KMS-11 (cell line): ENCODE results near the gene PLPP3.

Experiments
- H2AFZ ChIP-seq: fragments of 200-600 bp; sonication (generic); 2 replicates; pipeline ENCODE4 v1.6.1; 2016; ENCODE audit warnings: antibody characterized with exemption, mixed run types, low read depth
- H3K27ac ChIP-seq: fragments of 200-600 bp; sonication (generic); 2 replicates; pipeline ENCODE4 v1.6.1; 2016; ENCODE audit warnings: mild to moderate bottlenecking, mixed run types
- H3K27me3 ChIP-seq: fragments of 200-600 bp; sonication (generic); 2 replicates; pipeline ENCODE4 v1.6.1; 2017; ENCODE audit warnings: mild to moderate bottlenecking, low read depth, mixed run types, moderate library complexity; ENCODE audit not compliant: insufficient read depth
- H3K36me3 ChIP-seq: fragments of 200-600 bp; sonication (generic); 2 replicates; pipeline ENCODE4 v1.6.1; 2017; ENCODE audit warnings: mild to moderate bottlenecking, mixed run types; ENCODE audit not compliant: insufficient read depth
- H3K4me1 ChIP-seq: fragments of 200-600 bp; sonication (generic); 2 replicates; pipeline ENCODE4 v1.6.1; 2016; ENCODE audit warnings: mild to moderate bottlenecking, low read depth, mixed run types; ENCODE audit not compliant: poor library complexity, severe bottlenecking
- H3K4me2 ChIP-seq: fragments of 200-600 bp; sonication (generic); 2 replicates; pipeline ENCODE4 v1.7.0; 2016; ENCODE audit warnings: mild to moderate bottlenecking, mixed run types
- H3K4me3 ChIP-seq: fragments of 200-600 bp; sonication (generic); IDR thresholded peaks from 2 replicates; pipeline ENCODE4 v1.6.1; 2017; ENCODE audit warnings: low read depth, low read length, mixed read lengths; ENCODE audit not compliant: insufficient read depth
- H3K79me2 ChIP-seq: fragments of 200-600 bp; sonication (generic); 2 replicates; pipeline ENCODE4 v1.6.1; 2016; ENCODE audit warnings: low read depth, mixed run types; ENCODE audit not compliant: insufficient read depth
- H3K9ac ChIP-seq: fragments of 200-600 bp; sonication (generic); 2 replicates; pipeline ENCODE4 v1.6.1; 2016; ENCODE audit warnings: mild to moderate bottlenecking, mixed run types
- H4K20me1 ChIP-seq: fragments of 200-600 bp; sonication (generic); 2 replicates; pipeline ENCODE4 v1.6.1; 2016; ENCODE audit warnings: mild to moderate bottlenecking, mixed run types; ENCODE audit not compliant: insufficient read depth
- CTCF ChIP-seq: fragments of 200-600 bp; sonication (generic); conservative IDR thresholded peaks from 2 replicates; pipeline ENCODE4 v1.6.1; 2017; ENCODE audit warnings: low read depth, mild to moderate bottlenecking, antibody characterized with exemption, low read length, moderate library complexity, mixed read lengths

Gene PLPP3

DNA sequence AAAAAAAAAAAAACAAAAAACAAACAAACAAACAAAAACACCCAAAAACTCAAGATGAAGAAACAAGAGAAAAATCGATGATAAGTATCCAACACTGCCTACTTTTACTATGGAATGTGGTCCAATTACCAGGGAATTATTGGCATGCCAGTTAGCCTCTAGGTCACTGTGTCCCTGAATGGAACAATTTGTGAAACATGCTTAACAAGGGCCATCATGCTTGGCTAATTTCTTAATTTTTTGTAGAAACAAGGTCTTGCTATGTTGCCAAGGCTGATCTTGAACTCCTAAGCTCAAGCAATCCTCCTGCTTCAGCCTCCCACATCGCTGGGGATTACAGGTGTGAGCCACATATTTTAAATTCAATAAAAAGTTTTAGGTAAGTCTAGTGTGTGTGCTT, 23.9 kb downstream of the PLPP3 start:
- no peaks in the 10 kb centered on the region for H3K27me3 ChIP-seq
- H3K79me2 ChIP-seq = no peaks in the 10 kb centered on the region
- no peaks in the 10 kb centered on the region for H3K36me3 ChIP-seq
- H3K27ac ChIP-seq = no peak overlapping the region
- H4K20me1 ChIP-seq = no peaks in the 10 kb centered on the region
- no peak for TF ChIP-seq CTCF
- H3K9ac ChIP-seq = no peak overlapping the region
- no peaks in the 10 kb centered on the region for H3K4me1 ChIP-seq
- H2AFZ ChIP-seq = no peak overlapping the region
- no peak overlapping the region for H3K4me3 ChIP-seq
- no peak overlapping the region for H3K4me2 ChIP-seq

GRCh38 chr1:56553046-56553445, 26.3 kb downstream of the PLPP3 start:
- H3K27me3 ChIP-seq = no peaks in the 10 kb centered on the region
- no peak for TF ChIP-seq CTCF
- H3K9ac ChIP-seq = no peak overlapping the region
- H3K27ac ChIP-seq = no peak overlapping the region
- H3K4me2 ChIP-seq = no peak overlapping the region
- no peaks in the 10 kb centered on the region for H3K79me2 ChIP-seq
- no peaks in the 10 kb centered on the region for H3K4me1 ChIP-seq
- no peaks in the 10 kb centered on the region for H3K36me3 ChIP-seq
- no peak overlapping the region for H2AFZ ChIP-seq
- no peak overlapping the region for H3K4me3 ChIP-seq
- no peaks in the 10 kb centered on the region for H4K20me1 ChIP-seq

DNA sequence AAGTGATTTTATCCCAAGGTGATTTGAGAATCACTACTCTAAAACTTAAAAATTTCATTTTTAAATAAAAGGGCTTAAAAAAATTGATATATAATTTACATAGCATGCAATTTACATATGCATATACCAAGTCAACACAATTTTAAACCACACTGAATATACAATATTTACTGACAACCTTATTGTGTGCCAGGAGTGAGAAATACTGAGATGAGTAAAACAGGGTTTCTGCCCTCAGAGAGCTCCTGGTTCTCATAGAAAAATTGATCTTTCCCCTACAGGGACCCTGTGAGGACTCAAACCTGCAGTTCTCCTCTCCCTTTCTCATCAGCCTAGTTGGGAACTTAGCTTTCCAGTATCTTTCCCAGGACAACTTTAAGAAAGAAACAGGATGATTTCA, 27.0 kb downstream of the PLPP3 start:
- no peaks in the 10 kb centered on the region for H3K36me3 ChIP-seq
- no peaks in the 10 kb centered on the region for H3K4me1 ChIP-seq
- H3K27ac ChIP-seq = no peak overlapping the region
- no peaks in the 10 kb centered on the region for H3K79me2 ChIP-seq
- no peak overlapping the region for H3K4me2 ChIP-seq
- no peaks in the 10 kb centered on the region for H3K27me3 ChIP-seq
- H3K9ac ChIP-seq = no peak overlapping the region
- no peaks in the 10 kb centered on the region for H4K20me1 ChIP-seq
- TF ChIP-seq CTCF = no peak
- H3K4me3 ChIP-seq = no peak overlapping the region
- H2AFZ ChIP-seq = no peak overlapping the region

DNA sequence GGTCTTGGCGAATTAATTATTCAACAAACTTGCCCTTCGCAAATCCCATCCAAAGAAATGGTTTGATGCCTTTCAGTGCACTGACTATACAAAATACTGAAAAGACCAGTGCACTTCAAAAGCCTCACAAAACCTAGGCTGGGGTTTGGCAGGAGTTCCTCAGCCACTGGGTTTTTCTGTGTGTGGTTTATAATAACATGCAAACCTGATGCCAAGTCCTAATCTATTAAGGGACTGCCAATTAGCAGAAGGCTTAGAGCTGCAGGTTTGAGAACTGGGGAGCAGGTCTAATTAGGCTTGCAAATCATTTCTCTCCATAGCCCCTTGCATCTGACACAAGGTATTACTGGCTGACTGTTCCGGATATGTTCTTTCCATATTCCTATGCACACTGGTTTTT, 27.7 kb downstream of the PLPP3 start:
- no peak overlapping the region for H3K9ac ChIP-seq
- H3K36me3 ChIP-seq = no peaks in the 10 kb centered on the region
- no peak for TF ChIP-seq CTCF
- no peak overlapping the region for H3K4me2 ChIP-seq
- H3K4me1 ChIP-seq = no peaks in the 10 kb centered on the region
- no peaks in the 10 kb centered on the region for H3K79me2 ChIP-seq
- no peak overlapping the region for H3K27ac ChIP-seq
- no peak overlapping the region for H2AFZ ChIP-seq
- no peaks in the 10 kb centered on the region for H3K27me3 ChIP-seq
- no peak overlapping the region for H3K4me3 ChIP-seq
- no peaks in the 10 kb centered on the region for H4K20me1 ChIP-seq

DNA sequence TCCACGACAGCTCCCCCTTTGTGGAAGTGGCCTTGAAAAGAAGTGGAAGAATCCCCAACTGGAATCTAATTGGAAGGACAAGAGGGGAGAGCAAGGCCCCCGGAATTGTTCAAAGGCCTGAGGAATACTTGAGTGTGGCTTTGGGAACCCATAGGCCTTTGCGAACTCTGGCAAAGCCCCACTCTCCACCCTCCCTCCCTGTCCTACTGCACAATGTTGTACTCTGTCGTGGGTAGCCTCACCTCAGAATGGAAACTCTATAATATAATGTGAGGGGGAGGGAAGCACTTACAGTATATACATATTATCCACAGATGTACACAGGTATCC, 28.5 kb downstream of the PLPP3 start:
- H3K4me2 ChIP-seq = no peak overlapping the region
- no peak for TF ChIP-seq CTCF
- no peaks in the 10 kb centered on the region for H3K36me3 ChIP-seq
- no peaks in the 10 kb centered on the region for H3K4me1 ChIP-seq
- no peak overlapping the region for H2AFZ ChIP-seq
- H3K4me3 ChIP-seq = no peak overlapping the region
- H3K9ac ChIP-seq = no peak overlapping the region
- H3K27ac ChIP-seq = no peak overlapping the region
- no peaks in the 10 kb centered on the region for H3K27me3 ChIP-seq
- H3K79me2 ChIP-seq = no peaks in the 10 kb centered on the region
- no peaks in the 10 kb centered on the region for H4K20me1 ChIP-seq
